ENCODE results near the gene CALN1.
"Not testable (repeated sequence)": the region's sequence is repeated elsewhere in the genome, so short reads cannot be mapped to it uniquely, and the experiment has no call there.

CALN1 gene

GRCh38 chr7:72267291-72267800 lies 144.8 kb downstream of the CALN1 start:
- DNase-seq (ENCODE audit: low read depth in 3 of 3): no peak

- no peak for DNase-seq (ENCODE audit: low read depth in 3 of 3)
Measured at GRCh38 chr7:72266771-72267170, 145.4 kb downstream of the CALN1 start.

GRCh38 chr7:72265071-72265904 lies 146.8 kb downstream of the CALN1 start:
- DNase-seq (ENCODE audit: low read depth in 3 of 3): no peak

GRCh38 chr7:72260406-72260805 lies 151.7 kb downstream of the CALN1 start:
- no peak for DNase-seq (ENCODE audit: low read depth in 3 of 3)

- DNase-seq (ENCODE audit: low read depth in 3 of 3): no peak
Measured at GRCh38 chr7:72258074-72258473, 154.1 kb downstream of the CALN1 start.

- DNase-seq (ENCODE audit: low read depth in 3 of 3): no peak
Measured at GRCh38 chr7:72254455-72254854, 157.7 kb downstream of the CALN1 start.

- no peak for DNase-seq (ENCODE audit: low read depth in 3 of 3)
Measured at GRCh38 chr7:72249106-72249505, 163.0 kb downstream of the CALN1 start.

GRCh38 chr7:72244826-72245398 lies 167.2 kb downstream of the CALN1 start:
- DNase-seq (ENCODE audit: low read depth in 3 of 3): no peak

GRCh38 chr7:72243329-72243728 lies 168.8 kb downstream of the CALN1 start:
- no peak for DNase-seq (ENCODE audit: low read depth in 3 of 3)

- no peak for DNase-seq (ENCODE audit: low read depth in 3 of 3)
Measured at GRCh38 chr7:72235351-72235750, 176.8 kb downstream of the CALN1 start.

- no peak for DNase-seq (ENCODE audit: low read depth in 3 of 3)
Measured at GRCh38 chr7:72234086-72234485, 178.1 kb downstream of the CALN1 start.

GRCh38 chr7:72230281-72230680 lies 181.9 kb downstream of the CALN1 start:
- no peak for DNase-seq (ENCODE audit: low read depth in 3 of 3)

- DNase-seq (ENCODE audit: low read depth in 3 of 3): no peak
Measured at GRCh38 chr7:72223351-72223750, 188.8 kb downstream of the CALN1 start.

GRCh38 chr7:72222136-72222535 lies 190.0 kb downstream of the CALN1 start:
- no peak for DNase-seq (ENCODE audit: low read depth in 3 of 3)

GRCh38 chr7:72219500-72219899 lies 192.6 kb downstream of the CALN1 start:
- no peak for DNase-seq (ENCODE audit: low read depth in 3 of 3)

GRCh38 chr7:72217151-72217550 lies 195.0 kb downstream of the CALN1 start:
- DNase-seq (ENCODE audit: low read depth in 3 of 3): no peak

- no peak for DNase-seq (ENCODE audit: low read depth in 3 of 3)
Measured at GRCh38 chr7:72213769-72214168, 198.4 kb downstream of the CALN1 start.

- DNase-seq (ENCODE audit: low read depth in 3 of 3): no peak
Measured at GRCh38 chr7:72213081-72213480, 199.1 kb downstream of the CALN1 start.

GRCh38 chr7:72211175-72211574 lies 201.0 kb downstream of the CALN1 start:
- no peak for DNase-seq (ENCODE audit: low read depth in 3 of 3)

GRCh38 chr7:72209006-72209405 lies 203.1 kb downstream of the CALN1 start:
- not testable (repeated sequence) for DNase-seq (ENCODE audit: low read depth in 3 of 3)

- no peak for DNase-seq (ENCODE audit: low read depth in 3 of 3)
Measured at GRCh38 chr7:72196176-72196575, 216.0 kb downstream of the CALN1 start.

GRCh38 chr7:72190919-72191318 lies 221.2 kb downstream of the CALN1 start:
- DNase-seq (ENCODE audit: low read depth in 3 of 3): no peak

- no peak for DNase-seq (ENCODE audit: low read depth in 3 of 3)
Measured at GRCh38 chr7:72190146-72190545, 222.0 kb downstream of the CALN1 start.
